ENCODE measurements around the gene PSAPL1. TPM values are rescaled to one million over a fixed set of nuclear protein-coding genes. Genes with fewer than 3 reads are reported as not detected.
A peak's percentile ranks its signal among the peaks of the same experiment; 100 is the strongest.

The PSAPL1 gene
- total and polyA plus RNA-seq, 2 of the 8 experiments (the other 6 are each of a cell fraction or from before 2014, with no cell fraction given), result 0.03 TPM; not detected in 1

DNA sequence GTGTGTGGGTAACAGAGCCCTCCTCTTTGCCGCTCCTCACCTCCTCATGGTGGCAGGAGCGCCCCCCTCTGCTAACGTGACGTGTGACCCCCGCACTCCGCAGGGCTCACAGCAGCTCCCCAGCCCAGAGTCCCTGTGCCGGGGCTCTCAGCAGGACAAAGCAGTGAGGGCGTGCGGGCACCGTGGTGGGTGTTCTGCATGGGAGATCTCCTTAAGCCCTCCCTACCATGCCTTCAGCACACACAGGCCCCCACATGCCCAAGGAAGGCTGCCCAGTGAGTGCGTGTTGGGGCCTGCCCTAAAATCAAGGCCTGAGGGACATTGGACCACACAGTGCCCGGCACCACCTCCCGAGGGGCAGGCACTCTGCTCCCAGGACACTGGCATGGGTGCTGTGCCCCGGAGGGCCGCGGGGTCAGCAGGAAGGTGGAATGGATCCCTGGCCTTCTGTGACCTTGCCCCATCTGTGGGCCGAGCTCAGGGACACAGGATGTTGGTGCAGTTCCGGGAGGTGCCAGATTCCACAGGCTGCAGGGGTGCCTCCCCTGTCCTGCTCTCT, 10.1 kb downstream of the PSAPL1 start:
- ChIA-PET POLR2A (ENCODE audit: partially characterized antibody) (no interaction called here), CTCF (ENCODE audit: partially characterized antibody) (interaction anchor here (1.0 to 1.9 kb wide), 7 partner anchors 8 to 230 kb away, joined by 3 to 9 read pairs (median 3); no protein-coding TSS in a partner anchor)
- Histone ChIP-seq H4K5ac (ENCODE audit: insufficient read length, low read depth, low read length) (no peak overlapping the region), H3K4me1 (replicated peaks in 1 of 4; ENCODE audit: control insufficient read depth in 3 of 4, insufficient read depth in 4 of 4, low read length in 3 of 4) (peaks cover 0 to 15% (median 6%) of the 10 kb centered on the region in 4 experiments; a peak in 4 of 7 replicates), H3K79me1 (ENCODE audit: low read depth, low read length) (no peaks in the 10 kb centered on the region), H2AFZ (ENCODE audit: low read length) (no peak overlapping the region), H3K9me3 (ENCODE audit: insufficient read depth in 2 of 2, low read depth in 1 of 2, low read length in 1 of 2) (no peaks in the 10 kb centered on the region), H3K56ac (replicated peaks; ENCODE audit: insufficient read length, low read depth, low read length) (no peak overlapping the region), H3K27me3 (replicated peaks in 1 of 4; ENCODE audit: control insufficient read depth in 3 of 4, extremely low read depth in 1 of 4, insufficient read depth in 3 of 4, low read length in 3 of 4) (no peaks in the 10 kb centered on the region; a peak in 1 of 7 replicates), H3K23me2 (ENCODE audit: low read depth, low read length) (no peaks in the 10 kb centered on the region), H2BK15ac (ENCODE audit: low read length) (no peak overlapping the region), H3K23ac (ENCODE audit: insufficient read length) (no peak overlapping the region), H3K9ac (replicated peaks in 1 of 4; ENCODE audit: extremely low read depth in 1 of 4, low read depth in 3 of 4, low read length in 3 of 4) (no peak overlapping the region), H3K79me2 (ENCODE audit: control insufficient read depth in 1 of 2, insufficient read depth in 2 of 2, low read length in 2 of 2) (no peaks in the 10 kb centered on the region), H4K8ac (ENCODE audit: extremely low read depth, insufficient read depth, low read length) (no peak overlapping the region), H2BK12ac (ENCODE audit: low read depth, low read length) (no peak overlapping the region), H3K27ac (ENCODE audit: low read depth, low read length) (no peak overlapping the region), H3K4me3 (ENCODE audit: extremely low read depth in 1 of 4, insufficient read depth in 2 of 4, low read depth in 3 of 4, low read length in 4 of 4) (no peak overlapping the region), H2AK5ac (ENCODE audit: low read depth, low read length) (no peak overlapping the region), H4K20me1 (replicated peaks in 1 of 2; ENCODE audit: control insufficient read depth in 1 of 2, insufficient read depth in 2 of 2, low read length in 2 of 2) (peaks cover 0 to 2% of the 10 kb centered on the region in 2 experiments), H2BK5ac (ENCODE audit: low read depth, low read length) (no peak overlapping the region), H3K4me2 (ENCODE audit: insufficient read depth in 1 of 2, low read depth in 2 of 2, low read length in 2 of 2) (no peak overlapping the region), H3K18ac (ENCODE audit: extremely low read depth, low read length) (no peak overlapping the region), H2BK20ac (ENCODE audit: low read length) (no peak overlapping the region), H3K36me3 (ENCODE audit: control insufficient read depth in 2 of 4, insufficient read depth in 4 of 4, low read length in 3 of 4) (no peaks in the 10 kb centered on the region), H2BK120ac (replicated peaks; ENCODE audit: low read depth, low read length) (no peak overlapping the region), H3K14ac (ENCODE audit: insufficient read length) (no peak overlapping the region), H3K4ac (replicated peaks; ENCODE audit: insufficient read length, low read depth, low read length) (no peak overlapping the region), H4K91ac (replicated peaks; ENCODE audit: insufficient read length, low read length) (no peak overlapping the region)
- DNase-seq (ENCODE audit: low read depth in 1 of 2, low spot score in 2 of 2) (peak in 1 of 2 experiments; percentile 43), FAIRE-seq (no peak)
- 82% methylated on average over 8 of the region's 18 CpGs; no CpG with 5 or more reads in 1 of the 2 experiments for WGBS, 2 experiments (ENCODE audit: extremely low coverage in 1 of 2, insufficient coverage in 1 of 2, insufficient read length in 1 of 2, insufficient replicate concordance in 2 of 2, low coverage in 1 of 2, low lambda C conversion rate in 2 of 2, missing lambda C conversion rate in 1 of 2)
- TF ChIP-seq SIN3A (conservative IDR thresholded peaks at IDR 0.05 in 1 of 2, IDR thresholded peaks at IDR 0.05 in 1 of 2; ENCODE audit: low read depth in 1 of 2, low read length in 2 of 2) (no peak), RAD21 (IDR thresholded peaks at IDR 0.05 in 1 of 2, conservative IDR thresholded peaks at IDR 0.05 in 1 of 2; ENCODE audit: low read depth in 2 of 2, low read length in 2 of 2) (peak in 1 of 2 experiments; percentile 22; a peak in 2 of 4 replicates)

All from H1 (cell line).